KOPT-K1 (cell line): ENCODE data around the gene PPM1G.

Experiments used
- H3K27ac ChIP-seq: fragments of 200-600 bp; sonication (generic); 2 replicates; pipeline ENCODE4 v1.5.1; 2016; ENCODE audit warnings: antibody characterized with exemption, mild to moderate bottlenecking, low read depth, low read length; ENCODE audit not compliant: poor library complexity, severe bottlenecking
- H3K36me3 ChIP-seq: fragments of 200-600 bp; sonication (generic); 2 replicates; pipeline ENCODE4 v1.5.1; 2017; ENCODE audit warnings: antibody characterized with exemption, mild to moderate bottlenecking, low read length, moderate library complexity; ENCODE audit not compliant: insufficient read depth
- H3K9me3 ChIP-seq: fragments of 200-600 bp; sonication (generic); 2 replicates; pipeline ENCODE4 v1.5.1; 2017; ENCODE audit warnings: antibody characterized with exemption, low read length, mild to moderate bottlenecking; ENCODE audit not compliant: insufficient read depth, poor library complexity, severe bottlenecking

The PPM1G gene

GRCh38 chr2:27347641-27348040 is 61.8 kb downstream of the PPM1G start:
- Histone ChIP-seq H3K36me3 (peaks cover 42% of the 10 kb centered on the region), H3K27ac (no peak overlapping the region), H3K9me3 (no peaks in the 10 kb centered on the region)

DNA sequence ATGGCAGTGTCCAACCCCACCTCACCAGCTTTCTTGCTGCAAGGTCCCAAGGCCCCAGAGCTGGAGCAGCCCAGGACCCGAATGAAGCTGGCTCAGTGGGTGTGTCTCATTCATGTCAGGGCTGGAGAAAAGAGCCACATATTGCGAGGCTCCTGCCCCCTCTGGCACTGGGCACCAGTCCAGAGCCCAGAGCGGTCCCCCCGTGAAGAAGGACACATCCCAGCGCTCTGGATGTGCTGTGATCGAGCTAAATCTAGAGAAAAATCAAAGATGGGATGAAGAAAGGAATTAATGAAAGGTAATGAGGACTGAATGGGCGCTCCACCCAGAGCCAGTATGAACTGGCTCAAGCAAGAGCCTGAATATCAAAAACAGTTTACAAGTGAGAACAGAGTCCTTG is 73.2 kb downstream of the PPM1G start:
- Histone ChIP-seq H3K27ac (no peak overlapping the region), H3K36me3 (peaks cover 90% of the 10 kb centered on the region), H3K9me3 (no peaks in the 10 kb centered on the region)

- H3K27ac ChIP-seq, result no peak overlapping the region
- no peaks in the 10 kb centered on the region for H3K9me3 ChIP-seq
- H3K36me3 ChIP-seq, result peaks cover 90% of the 10 kb centered on the region
Observed at GRCh38 chr2:27335311-27335710, 74.1 kb downstream of the PPM1G start.
